ENCODE results near the gene LIPM.

LIPM gene

DNA sequence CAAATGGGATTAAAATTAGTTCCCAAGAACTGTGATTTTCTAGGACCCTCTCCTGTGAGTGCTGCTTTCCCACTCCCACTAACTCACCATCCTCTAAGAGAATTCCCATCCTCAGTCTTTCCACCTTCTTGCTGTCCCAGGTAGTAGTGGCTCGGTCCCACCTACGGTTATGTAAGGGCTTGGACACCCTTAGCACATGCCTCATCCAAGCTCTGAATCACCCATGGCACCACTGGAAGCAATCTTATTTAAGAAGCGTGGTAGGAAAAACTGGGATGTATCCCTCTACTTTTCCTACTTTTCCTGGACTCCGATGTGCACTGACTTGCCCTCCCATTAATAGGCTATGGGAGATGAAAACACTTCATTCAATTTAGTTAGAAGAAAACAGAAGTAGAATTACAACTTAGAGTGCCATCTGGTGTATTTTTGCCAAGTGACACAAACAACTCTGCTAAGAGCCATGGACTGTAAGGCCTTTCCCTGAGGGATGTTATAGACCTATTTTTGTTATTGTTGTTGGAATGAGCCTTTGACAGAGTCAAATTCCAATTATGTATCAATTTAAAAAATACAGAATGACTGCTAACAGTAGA lies 62.8 kb downstream of the LIPM start:
- no peak overlapping the region for H2AFZ ChIP-seq (ENCODE audit: low read length)

DNA sequence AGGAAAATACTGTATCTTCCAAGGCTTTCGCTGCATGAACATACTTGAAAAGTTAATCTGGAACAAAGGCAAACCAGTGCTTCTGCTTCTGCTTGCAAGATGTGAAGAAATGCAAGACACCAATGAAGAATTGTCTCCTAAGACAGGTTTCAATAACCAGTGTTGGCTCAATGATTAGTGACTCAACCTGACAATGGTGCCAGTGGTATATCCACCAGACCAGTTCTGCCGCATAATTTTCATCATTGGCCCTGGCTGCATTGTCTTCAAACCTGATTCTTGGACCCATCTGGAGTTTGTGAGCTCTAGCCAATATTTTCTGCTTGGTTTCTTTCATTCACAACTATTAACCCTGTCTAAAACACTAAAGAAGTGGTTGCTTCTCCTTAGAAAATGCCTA lies 63.9 kb downstream of the LIPM start:
- Histone ChIP-seq H3K9me3 (replicated peaks in 1 of 2; ENCODE audit: control insufficient read depth in 2 of 2, insufficient read depth in 1 of 2, low read depth in 1 of 2, low read length in 2 of 2) (no peaks in the 10 kb centered on the region), H3K36me3 (replicated peaks in 1 of 2; ENCODE audit: control insufficient read depth in 2 of 2, insufficient read depth in 2 of 2, low read length in 2 of 2) (no peaks in the 10 kb centered on the region), H2BK5ac (ENCODE audit: low read length) (no peak overlapping the region), H3K4me1 (ENCODE audit: control insufficient read depth in 2 of 2, insufficient read depth in 1 of 2, low read depth in 1 of 2, low read length in 2 of 2) (no peaks in the 10 kb centered on the region), H2BK15ac (ENCODE audit: low read length) (no peak overlapping the region), H2BK120ac (ENCODE audit: low read depth, low read length) (no peak overlapping the region), H3K4ac (ENCODE audit: low read length) (no peak overlapping the region), H3K18ac (ENCODE audit: low read length) (no peak overlapping the region), H3K4me3 (ENCODE audit: low read length in 2 of 2) (no peak overlapping the region), H4K91ac (ENCODE audit: low read depth, low read length, poor library complexity) (no peak overlapping the region), H3K27ac (replicated peaks; ENCODE audit: low read length) (no peak overlapping the region), H4K8ac (ENCODE audit: low read depth, low read length) (no peak overlapping the region), H3K9ac (ENCODE audit: low read depth, low read length, poor library complexity) (no peak overlapping the region), H3K79me1 (ENCODE audit: low read depth, low read length) (no peaks in the 10 kb centered on the region), H3K27me3 (ENCODE audit: control insufficient read depth in 3 of 3, insufficient read depth in 3 of 3, low read depth in 1 of 3, low read length in 3 of 3) (peaks cover 0 to 9% (median 0%) of the 10 kb centered on the region in 3 experiments), H2BK12ac (ENCODE audit: low read length) (no peak overlapping the region), H3K23ac (ENCODE audit: low read depth, low read length, poor library complexity) (no peak overlapping the region), H2AFZ (ENCODE audit: low read length) (no peak overlapping the region), H3K14ac (ENCODE audit: low read length) (no peak overlapping the region), H2AK5ac (ENCODE audit: low read depth, low read length) (no peak overlapping the region), H3K4me2 (ENCODE audit: insufficient read depth, low read length, poor library complexity, severe bottlenecking) (no peak overlapping the region)
- no peak for DNase-seq (ENCODE audit: low spot score)
- no CpG with 5 or more reads among the region's 2 CpGs for WGBS, 2 donors (ENCODE audit: extremely low coverage in 2 of 2, insufficient read length in 2 of 2, insufficient replicate concordance in 1 of 2)

More for the DNA sequence above, 62.8 kb downstream of the LIPM start:
- H2BK15ac ChIP-seq (ENCODE audit: low read length): no peak overlapping the region
- H3K36me3 ChIP-seq (replicated peaks in 1 of 2; ENCODE audit: control insufficient read depth in 2 of 2, insufficient read depth in 2 of 2, low read length in 2 of 2): no peaks in the 10 kb centered on the region
- H3K4me2 ChIP-seq (ENCODE audit: insufficient read depth, low read length, poor library complexity, severe bottlenecking): no peak overlapping the region
- H3K79me1 ChIP-seq (ENCODE audit: low read depth, low read length): no peaks in the 10 kb centered on the region
- no peak for DNase-seq (ENCODE audit: low spot score)
- H3K23ac ChIP-seq (ENCODE audit: low read depth, low read length, poor library complexity): no peak overlapping the region
- H2BK12ac ChIP-seq (ENCODE audit: low read length): no peak overlapping the region
- H4K91ac ChIP-seq (ENCODE audit: low read depth, low read length, poor library complexity): no peak overlapping the region
- H3K27me3 ChIP-seq (ENCODE audit: control insufficient read depth in 3 of 3, insufficient read depth in 3 of 3, low read depth in 1 of 3, low read length in 3 of 3): peaks cover 0 to 9% (median 0%) of the 10 kb centered on the region in 3 experiments
- no peak overlapping the region for H4K8ac ChIP-seq (ENCODE audit: low read depth, low read length)
- WGBS, 2 donors (ENCODE audit: extremely low coverage in 2 of 2, insufficient read length in 2 of 2, insufficient replicate concordance in 1 of 2): no CpG with 5 or more reads among the region's 4 CpGs
- H3K4me1 ChIP-seq (ENCODE audit: control insufficient read depth in 2 of 2, insufficient read depth in 1 of 2, low read depth in 1 of 2, low read length in 2 of 2): no peaks in the 10 kb centered on the region
- H3K4me3 ChIP-seq (ENCODE audit: low read length in 2 of 2): no peak overlapping the region
- H3K4ac ChIP-seq (ENCODE audit: low read length): no peak overlapping the region
- H3K9ac ChIP-seq (ENCODE audit: low read depth, low read length, poor library complexity): no peak overlapping the region
- H2BK5ac ChIP-seq (ENCODE audit: low read length): no peak overlapping the region
- H3K27ac ChIP-seq (replicated peaks; ENCODE audit: low read length): no peak overlapping the region
- no peak overlapping the region for H3K14ac ChIP-seq (ENCODE audit: low read length)
- no peak overlapping the region for H2BK120ac ChIP-seq (ENCODE audit: low read depth, low read length)
- no peaks in the 10 kb centered on the region for H3K9me3 ChIP-seq (replicated peaks in 1 of 2; ENCODE audit: control insufficient read depth in 2 of 2, insufficient read depth in 1 of 2, low read depth in 1 of 2, low read length in 2 of 2)
- H3K18ac ChIP-seq (ENCODE audit: low read length): no peak overlapping the region
- no peak overlapping the region for H2AK5ac ChIP-seq (ENCODE audit: low read depth, low read length)

DNA sequence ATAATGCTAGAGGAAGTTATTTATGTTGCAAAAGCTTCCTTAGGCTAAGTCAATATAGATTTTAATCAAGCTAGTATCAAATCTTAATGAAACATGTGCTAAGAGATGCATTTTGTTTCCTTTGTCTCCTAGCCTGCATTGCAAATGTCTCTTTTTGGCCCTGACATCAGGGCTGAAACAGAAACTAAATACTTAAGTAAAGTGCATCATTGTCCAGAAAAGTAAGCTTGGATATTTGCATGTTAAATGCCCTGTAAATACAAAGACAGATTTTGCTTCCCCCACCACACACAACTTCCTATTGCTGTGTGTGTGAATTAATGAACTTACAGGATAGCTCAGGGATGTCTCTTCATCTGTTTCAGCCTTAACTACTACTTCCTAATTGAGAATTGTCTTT lies 67.6 kb downstream of the LIPM start:
- DNase-seq (ENCODE audit: low spot score): no peak
- Histone ChIP-seq H3K27me3 (ENCODE audit: control insufficient read depth in 3 of 3, insufficient read depth in 3 of 3, low read depth in 1 of 3, low read length in 3 of 3) (peaks cover 0 to 16% (median 0%) of the 10 kb centered on the region in 3 experiments), H3K18ac (ENCODE audit: low read length) (no peak overlapping the region), H2AK5ac (ENCODE audit: low read depth, low read length) (no peak overlapping the region), H3K36me3 (replicated peaks in 1 of 2; ENCODE audit: control insufficient read depth in 2 of 2, insufficient read depth in 2 of 2, low read length in 2 of 2) (no peaks in the 10 kb centered on the region), H3K9ac (ENCODE audit: low read depth, low read length, poor library complexity) (no peak overlapping the region), H3K4me3 (ENCODE audit: low read length in 2 of 2) (no peak overlapping the region), H2BK12ac (ENCODE audit: low read length) (no peak overlapping the region), H3K4me1 (ENCODE audit: control insufficient read depth in 2 of 2, insufficient read depth in 1 of 2, low read depth in 1 of 2, low read length in 2 of 2) (no peaks in the 10 kb centered on the region), H3K9me3 (replicated peaks in 1 of 2; ENCODE audit: control insufficient read depth in 2 of 2, insufficient read depth in 1 of 2, low read depth in 1 of 2, low read length in 2 of 2) (no peaks in the 10 kb centered on the region), H3K27ac (replicated peaks; ENCODE audit: low read length) (no peak overlapping the region), H3K23ac (ENCODE audit: low read depth, low read length, poor library complexity) (no peak overlapping the region), H2BK5ac (ENCODE audit: low read length) (no peak overlapping the region), H3K4me2 (ENCODE audit: insufficient read depth, low read length, poor library complexity, severe bottlenecking) (no peak overlapping the region), H4K8ac (ENCODE audit: low read depth, low read length) (no peak overlapping the region), H3K14ac (ENCODE audit: low read length) (no peak overlapping the region), H2BK15ac (ENCODE audit: low read length) (no peak overlapping the region), H3K4ac (ENCODE audit: low read length) (no peak overlapping the region), H3K79me1 (ENCODE audit: low read depth, low read length) (no peaks in the 10 kb centered on the region), H2AFZ (ENCODE audit: low read length) (no peak overlapping the region), H2BK120ac (ENCODE audit: low read depth, low read length) (no peak overlapping the region), H4K91ac (ENCODE audit: low read depth, low read length, poor library complexity) (no peak overlapping the region)

All from neuronal stem cell (in vitro differentiated cells).